ENCODE measurements around the gene WDR27. TPM values are rescaled to one million over a fixed set of nuclear protein-coding genes. Genes with fewer than 3 reads are reported as not detected.

WDR27 gene
- total RNA-seq, 1 donor from 2014 or later, result 47.6 TPM

Other genes with a start within 250 kb of the WDR27 start
- gene C6orf120, start 97 bp upstream of the WDR27 start, total RNA-seq, result 32.6 TPM
- gene PHF10, start 22.5 kb upstream of the WDR27 start, total RNA-seq, result 39.4 TPM
- 1.5 TPM for gene DYNLT2, start 49.5 kb upstream of the WDR27 start, total RNA-seq
- 18.7 TPM for gene ERMARD, start 49.6 kb upstream of the WDR27 start, total RNA-seq

Measured in mucosa of gallbladder (tissue), 1 donor.